HG02973 (cell line): ENCODE data around the gene DIP2C.
"Not testable (repeated sequence)": the region's sequence is repeated elsewhere in the genome, so short reads cannot be mapped to it uniquely, and the experiment has no call there.

Source experiments
- ATAC-seq: cut with Tn5 transposase; IDR thresholded peaks from one replicate; pipeline ENCODE4 v1.9.1; 2021; ENCODE audit warnings: moderate library complexity; ENCODE audit not compliant: unreplicated experiment

Gene DIP2C

DNA sequence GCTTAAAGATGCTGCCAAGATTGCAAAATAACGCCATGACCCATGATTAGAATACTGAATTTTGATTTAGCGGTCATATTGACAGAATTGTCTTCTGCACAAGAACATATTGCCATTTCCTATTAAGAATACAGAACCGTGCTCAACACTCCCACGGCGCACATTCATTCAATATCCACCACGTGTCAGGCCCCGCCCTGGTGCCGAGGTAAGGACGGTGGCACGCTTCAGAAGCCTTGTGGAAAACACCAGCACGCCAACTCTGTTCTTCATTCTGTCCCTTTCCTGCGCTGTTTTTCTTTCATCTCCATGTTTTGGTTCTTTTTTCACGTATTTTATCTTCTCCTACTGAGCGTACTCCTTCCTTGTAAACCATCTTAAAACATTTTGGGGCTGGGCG is 364.9 kb downstream of the DIP2C start:
- ATAC-seq = no peak

DNA sequence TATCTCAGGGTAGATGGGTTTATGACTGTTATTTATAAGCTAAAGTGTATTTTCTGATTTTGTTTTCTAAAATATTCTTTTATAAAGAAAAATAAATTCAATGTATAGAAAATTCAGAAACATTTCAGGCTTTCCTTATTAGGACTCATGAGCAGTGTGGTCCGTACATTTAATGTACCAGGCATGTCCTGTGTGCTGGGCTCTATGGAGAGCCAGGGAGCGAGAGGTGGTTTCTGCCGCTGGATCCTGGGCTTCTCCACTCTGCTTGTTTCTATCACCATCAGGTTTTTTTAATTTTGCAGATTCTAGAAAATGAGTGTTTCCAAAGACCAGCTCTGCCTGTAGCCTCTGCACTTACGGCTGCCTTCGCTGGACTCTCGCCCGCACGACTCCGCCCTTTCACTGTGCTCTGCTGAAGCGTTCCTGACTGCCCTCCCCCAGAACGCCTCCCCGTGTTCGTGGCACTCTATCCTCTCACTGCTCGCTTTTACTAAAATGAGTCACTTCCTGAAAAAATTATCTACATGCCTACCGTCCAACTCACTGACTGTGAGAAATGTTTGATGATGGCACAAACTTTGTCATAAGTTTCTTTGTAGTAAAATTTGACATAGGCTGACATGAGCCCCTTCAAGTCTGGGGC is 365.7 kb downstream of the DIP2C start:
- ATAC-seq = peak; percentile 95

DNA sequence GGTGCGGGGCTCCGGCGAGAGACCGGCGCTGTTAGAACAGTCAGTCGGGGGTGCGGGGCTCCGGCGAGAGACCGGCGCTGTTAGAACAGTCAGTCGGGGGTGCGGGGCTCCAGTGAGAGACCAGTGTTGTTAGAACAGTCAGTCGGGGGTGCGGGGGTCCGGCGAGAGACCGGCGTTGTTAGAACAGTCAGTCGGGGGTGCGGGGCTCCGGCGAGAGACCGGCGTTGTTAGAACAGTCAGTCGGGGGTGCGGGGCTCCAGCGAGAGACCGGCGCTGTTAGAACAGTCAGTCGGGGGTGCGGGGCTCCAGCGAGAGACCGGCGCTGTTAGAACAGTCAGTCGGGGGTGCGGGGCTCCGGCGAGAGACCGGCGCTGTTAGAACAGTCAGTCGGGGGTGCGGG is 366.4 kb downstream of the DIP2C start:
- ATAC-seq = not testable (repeated sequence)

DNA sequence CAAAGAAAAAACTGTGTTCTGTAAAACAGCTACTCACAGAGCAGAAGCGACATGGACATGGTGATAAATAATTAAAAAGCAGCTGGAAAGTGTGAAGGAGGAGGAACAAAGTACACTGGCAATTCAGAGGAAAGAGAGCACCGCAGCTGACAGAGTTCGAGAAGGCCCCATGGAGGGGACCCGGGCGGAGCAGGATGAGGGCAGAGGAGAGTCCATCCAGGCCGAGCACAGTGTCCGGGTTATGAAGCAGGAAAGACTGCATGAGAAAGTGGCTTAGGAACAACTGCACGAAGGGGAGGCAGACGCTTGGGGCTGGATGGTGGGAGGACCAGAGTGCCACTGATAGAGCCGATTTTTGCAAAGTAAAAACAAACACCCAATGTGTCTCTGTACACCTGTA is 368.7 kb downstream of the DIP2C start:
- ATAC-seq = no peak

DNA sequence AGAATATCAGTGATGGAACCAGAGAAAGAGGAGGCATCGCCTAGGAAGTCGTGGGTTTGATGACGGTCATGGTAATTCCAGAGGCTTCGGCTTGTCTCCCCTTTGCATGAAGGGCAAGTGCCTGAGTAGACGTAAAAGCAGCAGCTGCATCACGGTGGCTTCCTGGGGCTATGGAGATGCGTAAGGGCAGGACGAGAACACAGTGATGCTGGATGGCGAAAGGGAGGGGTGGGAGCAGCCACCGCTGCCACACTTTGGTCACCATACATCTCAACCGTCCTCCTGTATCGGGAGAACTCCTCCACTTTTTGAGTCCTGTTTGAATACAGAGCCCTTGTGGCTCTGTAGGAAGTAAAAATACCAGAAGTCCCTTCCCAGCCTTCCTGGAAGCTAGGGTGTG is 371.5 kb downstream of the DIP2C start:
- ATAC-seq = no peak

DNA sequence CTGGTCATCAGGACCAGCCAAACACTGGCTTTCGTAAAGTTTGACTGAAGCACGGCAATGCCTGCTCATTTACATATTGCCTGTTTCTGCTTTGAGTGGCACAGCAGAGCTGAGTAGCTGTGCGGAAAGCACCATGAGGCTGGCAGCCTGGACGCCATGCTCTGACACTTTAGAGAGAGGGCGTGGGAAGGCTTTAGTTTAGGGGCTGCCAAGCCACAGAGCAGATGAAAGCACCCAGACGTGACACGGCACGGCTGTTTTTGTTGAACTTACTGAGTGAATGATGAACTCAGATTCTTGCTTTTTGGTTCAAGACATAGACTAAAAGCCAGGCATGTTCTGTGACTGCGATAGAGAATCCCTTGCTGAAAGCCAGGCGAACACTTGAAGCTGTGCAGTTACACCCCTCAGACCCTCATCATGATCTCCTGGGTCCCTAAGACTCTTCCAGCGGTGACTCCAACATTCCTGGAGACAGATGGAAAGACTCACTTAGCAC is 372.1 kb downstream of the DIP2C start:
- peak; percentile 95 for ATAC-seq

DNA sequence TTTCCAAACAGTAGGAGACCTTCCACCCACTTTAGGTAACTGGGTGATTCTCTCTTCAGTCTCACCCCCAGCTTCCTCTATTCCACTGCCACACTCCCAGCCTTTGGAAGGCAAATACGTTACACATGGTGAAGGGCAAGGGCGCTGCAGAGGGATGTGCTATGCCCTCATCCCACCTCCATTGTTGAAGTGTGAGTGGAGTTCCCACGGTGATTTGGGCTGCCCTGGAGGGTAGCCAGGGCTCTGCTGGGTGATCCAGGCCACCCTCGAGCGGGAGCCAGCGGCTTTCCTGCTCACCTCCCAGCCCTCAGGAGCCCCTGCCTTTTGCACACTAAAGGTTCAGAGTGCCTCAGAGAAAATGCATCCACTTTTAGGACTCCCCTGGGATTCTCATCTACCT is 373.1 kb downstream of the DIP2C start:
- ATAC-seq = no peak

DNA sequence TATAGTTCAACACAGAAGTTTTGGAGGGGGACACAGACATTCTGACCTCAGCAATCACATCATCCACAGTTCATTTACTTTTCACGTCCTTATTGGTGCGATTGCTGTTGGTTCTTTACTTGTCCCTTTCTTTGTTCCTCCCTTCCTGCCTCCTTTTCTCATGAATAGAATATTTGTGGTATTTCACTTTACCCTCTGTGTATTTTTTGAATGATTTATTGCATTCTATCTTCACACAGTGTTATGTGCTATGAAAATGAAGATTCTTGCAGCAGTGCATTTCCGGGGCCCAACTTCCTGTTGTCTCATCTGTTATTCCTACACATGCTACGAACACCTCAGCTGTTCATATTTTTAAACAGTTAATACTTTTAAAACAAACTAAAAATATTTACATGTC is 374.6 kb downstream of the DIP2C start:
- no peak for ATAC-seq

DNA sequence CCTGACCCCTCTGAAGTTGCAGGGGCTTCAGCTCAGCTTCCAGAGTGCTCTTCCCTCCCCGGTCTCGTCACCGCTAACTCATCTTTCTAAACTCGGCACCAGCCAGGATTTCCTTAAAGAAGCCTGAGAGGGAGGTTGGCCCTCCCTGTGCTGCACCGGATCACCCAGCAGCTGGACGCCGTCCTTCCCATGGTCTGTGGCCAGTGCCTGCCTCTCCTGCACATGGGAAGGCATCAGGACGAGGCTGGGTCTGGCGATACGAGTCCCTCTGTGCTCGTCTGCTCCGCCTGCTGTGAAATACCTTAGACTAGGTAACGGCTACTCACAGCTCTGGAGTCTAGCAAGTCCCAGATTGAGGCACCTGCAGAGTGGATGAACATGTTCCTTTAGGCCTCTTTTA is 375.1 kb downstream of the DIP2C start:
- no peak for ATAC-seq

DNA sequence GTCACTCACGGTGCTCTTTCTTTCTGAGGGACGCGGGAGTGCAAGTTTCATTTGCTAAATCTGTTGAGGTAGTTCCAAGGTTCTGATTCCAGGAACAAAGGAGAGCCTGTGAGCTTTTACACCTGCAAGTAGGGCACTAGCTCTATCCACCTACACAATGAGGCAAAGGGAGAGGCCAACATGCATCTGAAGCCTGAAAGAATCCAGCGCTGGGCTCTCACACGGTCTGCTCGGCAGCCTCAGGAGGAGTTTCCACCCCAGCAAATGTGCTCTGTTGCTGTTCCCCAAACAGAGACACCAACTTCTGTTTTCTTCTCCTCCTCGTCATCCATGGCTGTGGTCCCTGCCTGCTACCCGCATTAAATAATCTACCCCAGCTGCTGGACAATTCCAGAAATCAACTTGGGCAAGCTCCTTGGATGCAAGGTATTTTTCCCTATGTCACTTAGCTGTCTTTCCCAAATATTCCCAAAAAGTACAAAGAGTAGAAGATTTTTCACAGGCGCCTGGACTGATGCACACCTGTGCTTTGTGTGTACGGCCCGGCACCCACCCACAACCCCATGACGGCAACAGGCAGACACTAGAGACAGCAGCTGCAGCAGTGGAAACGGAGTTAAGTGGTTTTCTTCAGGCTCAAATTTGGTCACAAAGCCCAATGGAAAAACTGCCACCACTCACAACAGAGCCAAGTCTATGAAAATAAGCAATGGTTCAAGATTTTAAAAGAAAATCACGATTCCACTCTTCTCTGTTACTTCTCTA is 377.4 kb downstream of the DIP2C start:
- ATAC-seq = no peak

DNA sequence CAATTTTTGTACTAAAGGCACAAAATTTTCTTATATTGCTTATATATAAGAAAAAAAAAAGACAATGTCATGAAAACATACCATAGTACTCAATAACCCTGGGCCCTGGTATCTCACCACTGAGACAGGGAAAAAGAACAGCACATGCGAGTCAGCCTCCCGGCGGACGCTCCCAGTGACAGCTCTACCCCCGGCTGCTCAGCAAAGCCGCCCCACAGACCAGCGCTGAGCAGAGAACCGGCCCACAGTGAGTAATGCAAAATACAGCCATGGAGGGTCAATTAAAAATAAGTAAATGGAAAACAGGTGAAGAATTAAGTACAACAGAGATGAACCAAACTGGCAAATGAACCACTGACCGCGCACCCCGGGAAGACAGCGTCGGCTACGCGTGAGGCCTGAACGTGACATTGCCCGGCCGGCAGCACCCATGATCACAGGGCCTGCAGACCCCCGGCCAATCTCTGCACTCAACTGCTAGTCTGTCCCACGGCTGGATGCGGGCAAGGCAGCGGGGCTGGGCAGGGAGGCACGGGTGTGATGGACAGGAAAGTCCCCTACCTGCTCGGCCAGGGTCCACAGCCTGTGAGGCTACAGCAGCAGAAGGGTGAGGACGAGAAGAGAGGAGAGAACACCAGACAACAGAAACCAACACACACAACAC is 378.4 kb downstream of the DIP2C start:
- no peak for ATAC-seq

DNA sequence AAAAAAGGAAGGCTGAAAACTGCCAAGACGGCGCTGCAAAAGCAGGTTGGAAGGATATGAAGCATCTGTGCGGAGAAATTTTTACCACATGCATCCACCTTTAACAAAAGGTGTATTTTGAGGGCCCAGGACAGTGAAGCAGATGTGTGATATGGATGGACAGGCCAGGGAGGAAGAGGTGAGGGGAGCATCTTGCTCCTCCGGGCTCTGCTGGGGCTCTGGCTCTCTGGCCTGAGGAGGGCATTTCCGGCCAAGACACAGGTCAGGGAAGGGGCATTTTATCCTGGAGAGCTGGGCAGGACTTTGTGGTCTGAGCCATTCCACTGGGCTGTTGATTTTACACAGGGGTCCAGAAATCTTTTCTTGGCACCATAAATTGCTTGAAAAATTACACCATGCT is 379.1 kb downstream of the DIP2C start:
- ATAC-seq = no peak

DNA sequence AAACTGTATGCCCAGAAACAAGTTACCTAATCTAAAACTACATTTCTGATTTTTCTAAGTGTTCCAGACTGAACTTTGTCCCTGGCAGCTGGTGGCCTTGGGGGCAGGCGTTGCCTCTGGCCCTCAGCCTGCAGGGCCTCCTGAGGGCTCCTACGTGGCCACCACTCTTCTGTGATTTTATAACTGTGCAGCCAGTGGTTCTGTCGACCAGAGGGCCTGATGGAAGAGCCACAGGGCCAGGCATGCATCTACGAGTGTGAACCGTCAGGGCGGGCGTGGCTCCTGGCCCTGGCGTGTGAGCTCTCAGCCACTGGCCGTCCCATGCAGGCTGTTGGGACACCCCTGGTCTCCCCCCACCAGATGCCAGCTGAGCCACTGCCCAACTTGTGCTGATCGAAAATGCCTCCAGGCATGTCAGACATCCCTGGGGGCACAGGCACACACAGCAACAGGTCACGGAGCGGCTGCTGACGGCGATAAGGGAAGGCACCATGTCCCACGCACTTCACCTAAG is 380.8 kb downstream of the DIP2C start:
- no peak for ATAC-seq

DNA sequence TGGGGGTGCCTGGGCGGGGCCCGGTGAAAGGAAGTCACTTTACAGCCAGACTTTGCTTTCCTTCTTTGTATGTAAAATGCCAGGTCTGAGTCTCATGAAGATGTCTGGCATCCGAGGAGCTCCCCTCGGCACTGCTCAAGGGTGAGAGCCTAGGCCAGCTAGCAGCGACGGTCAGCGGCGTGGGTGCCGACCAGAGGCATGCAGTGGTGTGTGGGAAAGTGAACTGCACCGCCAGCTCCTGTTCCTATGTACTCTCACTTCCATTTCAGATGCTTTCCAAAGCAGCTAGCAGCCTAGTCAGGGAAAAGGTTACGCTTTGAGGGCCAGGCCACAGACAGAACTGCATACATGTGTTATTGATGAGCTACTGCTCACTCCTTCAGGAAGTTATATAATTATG is 381.4 kb downstream of the DIP2C start:
- no peak for ATAC-seq

DNA sequence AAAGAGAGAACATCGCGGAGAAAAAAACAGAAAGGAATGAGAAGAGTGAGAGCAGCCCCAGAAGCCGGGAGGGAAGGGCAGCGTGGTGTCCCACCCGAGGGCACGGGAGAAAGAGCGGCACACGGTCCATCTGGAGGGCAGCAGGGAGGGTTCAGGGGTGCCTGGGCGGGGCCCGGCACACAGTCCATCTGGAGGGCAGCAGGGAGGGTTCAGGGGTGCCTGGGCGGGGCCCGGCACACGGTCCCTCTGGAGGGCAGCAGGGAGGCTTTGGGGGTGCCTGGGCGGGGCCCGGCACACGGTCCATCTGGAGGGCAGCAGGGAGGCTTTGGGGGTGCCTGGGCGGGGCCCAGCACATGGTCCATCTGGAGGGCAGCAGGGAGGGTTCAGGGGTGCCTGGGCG is 381.8 kb downstream of the DIP2C start:
- ATAC-seq = no peak

DNA sequence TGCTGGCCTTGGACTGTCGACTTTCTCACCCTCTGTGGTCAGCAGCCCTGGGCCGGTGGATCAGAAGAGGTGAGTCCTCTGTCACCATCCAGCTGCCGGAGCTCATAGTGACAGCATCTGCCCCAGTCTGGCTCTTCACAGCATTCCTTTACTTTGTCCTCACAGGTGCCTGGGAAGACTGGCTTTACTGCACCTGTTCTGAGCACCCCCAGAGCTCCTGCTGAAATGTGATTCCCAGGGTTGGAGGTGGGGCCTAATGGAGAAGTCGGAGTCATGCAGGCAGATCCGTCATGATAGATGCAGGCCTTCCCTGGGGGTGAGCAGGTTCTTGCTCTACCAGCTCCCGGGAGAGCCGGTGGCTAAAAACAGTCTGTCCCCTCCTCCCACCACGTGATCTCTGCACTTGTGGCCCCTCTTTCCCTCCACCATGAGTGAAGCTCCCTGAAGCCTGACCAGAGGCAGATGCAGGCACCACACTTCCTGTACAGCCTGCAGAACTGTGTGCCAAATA is 382.7 kb downstream of the DIP2C start:
- no peak for ATAC-seq

DNA sequence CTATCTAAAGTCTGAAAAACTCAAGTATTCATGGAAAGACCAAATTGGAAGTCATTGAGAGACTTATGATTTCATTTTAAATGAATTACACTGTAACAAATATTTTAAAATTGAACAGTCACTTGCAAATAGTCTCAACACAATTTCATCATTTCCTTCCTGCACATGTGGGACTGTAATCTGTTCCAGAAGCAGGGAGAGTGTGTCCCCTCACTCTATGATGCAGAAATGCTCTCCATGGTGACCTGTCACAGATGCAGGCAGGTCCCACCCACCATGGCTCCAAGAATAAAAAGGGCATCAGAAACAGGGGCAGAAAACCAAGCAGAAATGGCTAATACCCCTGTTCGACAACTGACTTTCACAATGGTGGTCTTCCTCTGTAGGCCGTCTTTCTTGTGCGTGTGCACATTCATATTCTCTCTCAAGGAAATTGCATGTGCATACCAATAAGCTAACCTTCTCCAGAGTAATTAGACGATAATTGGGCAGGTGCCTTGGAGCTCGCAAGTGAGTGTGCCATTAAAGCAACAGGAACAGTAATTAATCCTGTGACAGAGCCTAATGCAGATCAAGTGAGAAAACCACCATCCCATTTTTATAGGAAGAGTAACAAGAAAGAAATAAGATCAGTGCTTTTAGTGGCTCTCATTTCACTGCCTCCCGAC is 383.3 kb downstream of the DIP2C start:
- ATAC-seq = no peak

DNA sequence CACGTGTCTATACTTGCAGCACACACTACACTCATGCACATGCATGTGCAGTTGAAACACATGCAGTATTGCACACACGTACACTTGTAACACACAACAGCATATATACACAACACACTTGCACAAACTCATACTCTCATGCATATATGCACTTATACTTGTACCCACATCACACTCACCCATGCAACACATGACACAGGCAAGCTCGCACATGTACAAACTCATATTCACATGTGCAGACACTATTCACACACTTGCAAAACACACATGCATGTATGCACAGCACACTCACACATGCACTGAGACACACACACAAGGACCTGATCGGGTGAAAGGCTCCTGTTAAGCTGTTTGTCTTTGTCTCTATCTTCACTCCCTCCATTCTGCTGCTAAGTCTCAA is 384.4 kb downstream of the DIP2C start:
- ATAC-seq = no peak

DNA sequence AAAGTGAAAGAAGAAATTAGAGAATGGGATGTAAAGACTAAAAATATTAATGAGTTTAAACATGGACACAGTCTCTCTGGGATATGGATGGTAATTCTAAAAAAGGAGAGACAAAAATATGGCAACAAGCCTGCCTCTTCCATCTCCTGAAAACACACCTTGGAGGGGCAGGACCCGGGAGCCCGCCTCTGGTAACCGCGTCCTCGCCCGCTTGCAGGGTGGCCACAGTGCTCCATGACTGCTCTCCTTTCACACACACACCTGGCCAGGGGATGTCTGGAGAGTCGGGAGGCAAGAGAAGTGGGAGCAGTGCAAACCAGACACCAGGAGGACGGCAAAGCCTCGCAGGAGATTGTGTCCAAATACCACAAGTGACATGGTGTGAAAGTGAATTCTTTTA is 387.9 kb downstream of the DIP2C start:
- no peak for ATAC-seq

DNA sequence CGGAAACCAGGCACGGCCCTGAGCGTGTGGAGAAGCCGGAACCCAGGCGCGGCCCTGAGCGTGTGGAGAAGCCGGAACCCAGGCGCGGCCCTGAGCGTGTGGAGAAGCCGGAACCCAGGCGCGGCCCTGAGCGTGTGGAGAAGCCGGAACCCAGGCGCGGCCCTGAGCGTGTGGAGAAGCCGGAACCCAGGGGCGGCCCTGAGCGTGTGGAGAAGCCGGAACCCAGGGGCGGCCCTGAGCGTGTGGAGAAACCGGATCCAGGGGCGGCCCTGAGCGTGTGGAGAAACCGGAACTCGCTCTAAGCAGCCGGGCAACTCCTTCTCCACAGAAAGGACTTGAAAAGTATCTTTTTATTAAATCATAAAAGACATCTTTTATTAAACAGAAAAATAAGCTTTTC is 388.9 kb downstream of the DIP2C start:
- not testable (repeated sequence) for ATAC-seq

DNA sequence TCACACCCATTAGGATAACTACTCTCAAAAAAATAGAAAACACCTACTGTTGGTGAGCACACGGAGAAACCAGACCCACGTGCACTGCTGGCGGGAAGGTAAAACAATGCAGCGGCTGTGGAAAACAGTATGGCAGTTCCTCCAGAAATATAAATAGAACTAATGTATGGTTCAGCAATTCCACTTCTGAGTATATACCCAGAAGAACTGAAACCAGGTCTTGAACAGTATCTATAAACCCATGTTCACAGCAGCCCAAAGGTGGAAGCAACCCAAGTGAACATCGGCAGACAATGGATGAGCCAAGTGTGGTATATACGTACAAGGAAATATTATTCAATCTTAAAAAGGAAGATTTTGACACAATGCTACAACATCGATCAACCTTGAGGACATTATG is 389.5 kb downstream of the DIP2C start:
- ATAC-seq = no peak
